HCT116 (cell line): ENCODE data around the gene AUTS2.

Experiments used
- CEBPB ChIP-seq: IDR thresholded peaks from 2 replicates; pipeline ENCODE4 v1.6.1; 2012; ENCODE audit warnings: low read depth
- ELF1 ChIP-seq: IDR thresholded peaks from 2 replicates; pipeline ENCODE4 v1.6.1; 2012; ENCODE audit warnings: low read depth, borderline replicate concordance
- EZH2 ChIP-seq: fragments of 200-600 bp; sonication (generic); IDR thresholded peaks from 2 replicates; pipeline ENCODE4 v1.6.1; 2017; ENCODE audit warnings: antibody characterized with exemption, mixed run types
- EZH2phosphoT487 ChIP-seq: fragments of 200-600 bp; IDR thresholded peaks from 2 replicates; pipeline ENCODE4 v1.6.1; 2018; ENCODE audit warnings: antibody characterized with exemption, borderline replicate concordance
- POLR2A ChIP-seq: IDR thresholded peaks from 2 replicates; pipeline ENCODE4 v1.7.0; 2011; ENCODE audit warnings: borderline replicate concordance; ENCODE audit not compliant: insufficient read depth, insufficient read length; ENCODE audit errors: extremely low read depth
- POLR2AphosphoS5 ChIP-seq: IDR thresholded peaks from 2 replicates; pipeline ENCODE4 v1.6.1; 2011; ENCODE audit warnings: mild to moderate bottlenecking, low read depth, low read length, moderate library complexity
- RAD21 ChIP-seq: IDR thresholded peaks from 2 replicates; pipeline ENCODE4 v1.6.1; 2012; ENCODE audit warnings: low read depth, mild to moderate bottlenecking
- TCF7L2 ChIP-seq: IDR thresholded peaks from 2 replicates; pipeline ENCODE4 v1.7.0; 2011; ENCODE audit warnings: borderline replicate concordance, inconsistent platforms; ENCODE audit not compliant: insufficient read depth, insufficient read length; ENCODE audit errors: extremely low read depth
- YY1 ChIP-seq: IDR thresholded peaks from 2 replicates; pipeline ENCODE4 v1.6.1; 2011; ENCODE audit warnings: low read length, low read depth, moderate library complexity, mild to moderate bottlenecking; ENCODE audit not compliant: insufficient replicate concordance; ENCODE audit errors: extremely low read depth
- ZFX ChIP-seq: fragments of 450-650 bp; IDR thresholded peaks from 2 replicates; pipeline ENCODE4 v1.6.1; 2017
- ZNF274 ChIP-seq: fragments of 200-500 bp; sonication (Bioruptor generic); IDR thresholded peaks from 2 replicates; pipeline ENCODE4 v1.6.1; 2014; ENCODE audit warnings: mild to moderate bottlenecking, low read depth, low read length, inconsistent platforms
- TF ChIP-seq, protein P1 (sequence below): IDR thresholded peaks from 2 replicates; pipeline ENCODE4 v1.6.1; 2011; ENCODE audit warnings: mild to moderate bottlenecking, low read length, moderate library complexity; ENCODE audit not compliant: insufficient replicate concordance; ENCODE audit errors: extremely low read depth
- TF ChIP-seq, protein P2 (sequence below), 3 experiments: fragments of 200-600 bp in 1 of 3; sonication (generic) in 1 of 3; IDR thresholded peaks in 2 of 3; conservative IDR thresholded peaks in 1 of 3; 2 replicates each; pipeline ENCODE4 v1.5.1; 2012 to 2017; ENCODE audit warnings: low read depth in 2 of 3, low read length in 2 of 3, antibody characterized with exemption in 1 of 3, borderline replicate concordance in 1 of 3, control low read depth in 1 of 3, mild to moderate bottlenecking in 1 of 3, mixed read lengths in 1 of 3, mixed run types in 1 of 3, moderate library complexity in 1 of 3; ENCODE audit not compliant: insufficient read depth in 1 of 3
- TF ChIP-seq, protein P3 (sequence below): IDR thresholded peaks from 2 replicates; pipeline ENCODE4 v1.6.1; 2012; ENCODE audit warnings: low read depth

DNA sequence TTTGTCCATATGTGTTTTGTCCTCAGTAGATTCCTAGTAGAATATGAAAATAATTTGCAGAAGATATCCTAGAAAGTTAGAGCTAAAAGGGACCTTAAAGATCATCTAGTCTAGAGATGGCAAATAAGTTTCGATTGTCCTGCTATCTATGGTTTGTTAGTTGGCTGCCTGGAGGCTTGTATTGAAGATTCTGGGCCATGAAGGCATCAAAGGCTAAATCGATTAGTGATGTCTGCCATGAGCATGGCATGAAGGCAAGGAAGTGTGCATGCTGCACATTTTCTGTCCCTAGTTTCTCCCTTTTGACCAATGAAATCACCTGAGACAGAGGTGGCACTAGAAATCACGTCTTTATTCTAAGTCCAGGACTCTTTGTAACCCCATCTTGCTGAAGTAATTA, 979.9 kb downstream of the AUTS2 start:
- TF ChIP-seq ELF1 (no peak), YY1 (no peak), EZH2phosphoT487 (no peak), POLR2AphosphoS5 (no peak), ZFX (no peak), EZH2 (no peak), POLR2A (no peak), CEBPB (no peak), TCF7L2 (no peak), RAD21 (no peak), ZNF274 (no peak)
- TF ChIP-seq, protein P1, sequence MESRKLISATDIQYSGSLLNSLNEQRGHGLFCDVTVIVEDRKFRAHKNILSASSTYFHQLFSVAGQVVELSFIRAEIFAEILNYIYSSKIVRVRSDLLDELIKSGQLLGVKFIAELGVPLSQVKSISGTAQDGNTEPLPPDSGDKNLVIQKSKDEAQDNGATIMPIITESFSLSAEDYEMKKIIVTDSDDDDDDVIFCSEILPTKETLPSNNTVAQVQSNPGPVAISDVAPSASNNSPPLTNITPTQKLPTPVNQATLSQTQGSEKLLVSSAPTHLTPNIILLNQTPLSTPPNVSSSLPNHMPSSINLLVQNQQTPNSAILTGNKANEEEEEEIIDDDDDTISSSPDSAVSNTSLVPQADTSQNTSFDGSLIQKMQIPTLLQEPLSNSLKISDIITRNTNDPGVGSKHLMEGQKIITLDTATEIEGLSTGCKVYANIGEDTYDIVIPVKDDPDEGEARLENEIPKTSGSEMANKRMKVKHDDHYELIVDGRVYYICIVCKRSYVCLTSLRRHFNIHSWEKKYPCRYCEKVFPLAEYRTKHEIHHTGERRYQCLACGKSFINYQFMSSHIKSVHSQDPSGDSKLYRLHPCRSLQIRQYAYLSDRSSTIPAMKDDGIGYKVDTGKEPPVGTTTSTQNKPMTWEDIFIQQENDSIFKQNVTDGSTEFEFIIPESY, result no peak
- TF ChIP-seq, protein P2, sequence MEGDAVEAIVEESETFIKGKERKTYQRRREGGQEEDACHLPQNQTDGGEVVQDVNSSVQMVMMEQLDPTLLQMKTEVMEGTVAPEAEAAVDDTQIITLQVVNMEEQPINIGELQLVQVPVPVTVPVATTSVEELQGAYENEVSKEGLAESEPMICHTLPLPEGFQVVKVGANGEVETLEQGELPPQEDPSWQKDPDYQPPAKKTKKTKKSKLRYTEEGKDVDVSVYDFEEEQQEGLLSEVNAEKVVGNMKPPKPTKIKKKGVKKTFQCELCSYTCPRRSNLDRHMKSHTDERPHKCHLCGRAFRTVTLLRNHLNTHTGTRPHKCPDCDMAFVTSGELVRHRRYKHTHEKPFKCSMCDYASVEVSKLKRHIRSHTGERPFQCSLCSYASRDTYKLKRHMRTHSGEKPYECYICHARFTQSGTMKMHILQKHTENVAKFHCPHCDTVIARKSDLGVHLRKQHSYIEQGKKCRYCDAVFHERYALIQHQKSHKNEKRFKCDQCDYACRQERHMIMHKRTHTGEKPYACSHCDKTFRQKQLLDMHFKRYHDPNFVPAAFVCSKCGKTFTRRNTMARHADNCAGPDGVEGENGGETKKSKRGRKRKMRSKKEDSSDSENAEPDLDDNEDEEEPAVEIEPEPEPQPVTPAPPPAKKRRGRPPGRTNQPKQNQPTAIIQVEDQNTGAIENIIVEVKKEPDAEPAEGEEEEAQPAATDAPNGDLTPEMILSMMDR (IDR thresholded peaks at IDR 0.05 in 2 of 3, conservative IDR thresholded peaks at IDR 0.05 in 1 of 3; ENCODE audit: borderline replicate concordance in 1 of 3, insufficient read depth in 1 of 3, low read depth in 2 of 3, low read length in 2 of 3), result no peak
- TF ChIP-seq, protein P3, sequence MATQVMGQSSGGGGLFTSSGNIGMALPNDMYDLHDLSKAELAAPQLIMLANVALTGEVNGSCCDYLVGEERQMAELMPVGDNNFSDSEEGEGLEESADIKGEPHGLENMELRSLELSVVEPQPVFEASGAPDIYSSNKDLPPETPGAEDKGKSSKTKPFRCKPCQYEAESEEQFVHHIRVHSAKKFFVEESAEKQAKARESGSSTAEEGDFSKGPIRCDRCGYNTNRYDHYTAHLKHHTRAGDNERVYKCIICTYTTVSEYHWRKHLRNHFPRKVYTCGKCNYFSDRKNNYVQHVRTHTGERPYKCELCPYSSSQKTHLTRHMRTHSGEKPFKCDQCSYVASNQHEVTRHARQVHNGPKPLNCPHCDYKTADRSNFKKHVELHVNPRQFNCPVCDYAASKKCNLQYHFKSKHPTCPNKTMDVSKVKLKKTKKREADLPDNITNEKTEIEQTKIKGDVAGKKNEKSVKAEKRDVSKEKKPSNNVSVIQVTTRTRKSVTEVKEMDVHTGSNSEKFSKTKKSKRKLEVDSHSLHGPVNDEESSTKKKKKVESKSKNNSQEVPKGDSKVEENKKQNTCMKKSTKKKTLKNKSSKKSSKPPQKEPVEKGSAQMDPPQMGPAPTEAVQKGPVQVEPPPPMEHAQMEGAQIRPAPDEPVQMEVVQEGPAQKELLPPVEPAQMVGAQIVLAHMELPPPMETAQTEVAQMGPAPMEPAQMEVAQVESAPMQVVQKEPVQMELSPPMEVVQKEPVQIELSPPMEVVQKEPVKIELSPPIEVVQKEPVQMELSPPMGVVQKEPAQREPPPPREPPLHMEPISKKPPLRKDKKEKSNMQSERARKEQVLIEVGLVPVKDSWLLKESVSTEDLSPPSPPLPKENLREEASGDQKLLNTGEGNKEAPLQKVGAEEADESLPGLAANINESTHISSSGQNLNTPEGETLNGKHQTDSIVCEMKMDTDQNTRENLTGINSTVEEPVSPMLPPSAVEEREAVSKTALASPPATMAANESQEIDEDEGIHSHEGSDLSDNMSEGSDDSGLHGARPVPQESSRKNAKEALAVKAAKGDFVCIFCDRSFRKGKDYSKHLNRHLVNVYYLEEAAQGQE, result no peak
